Endothelial cell of hepatic sinusoid (primary cell): Measurements from ENCODE around the gene GPAM.
"Not testable (repeated sequence)": the region's sequence is repeated elsewhere in the genome, so short reads cannot be mapped to it uniquely, and the experiment has no call there.

ENCODE experiments used
- in situ Hi-C: cut with HindIII; loops from 2 replicates; pipeline ENCODE4 v1.10.0; 2017; ENCODE audit warnings: low sequenced_read_pairs

Gene GPAM

GRCh38 chr10:112216151-112216550 lies 32.6 kb upstream of the GPAM start:
- in situ Hi-C loops: no loop called here

GRCh38 chr10:112215342-112215774 lies 31.8 kb upstream of the GPAM start:
- in situ Hi-C loops: no loop called here

- in situ Hi-C loops: no loop called here
These were observed 30.8 kb upstream of the GPAM start for GRCh38 chr10:112214298-112214926.

GRCh38 chr10:112213836-112214235 lies 30.3 kb upstream of the GPAM start:
- in situ Hi-C loops: no loop called here

GRCh38 chr10:112213098-112213823 lies 29.7 kb upstream of the GPAM start:
- in situ Hi-C loops: no loop called here

DNA sequence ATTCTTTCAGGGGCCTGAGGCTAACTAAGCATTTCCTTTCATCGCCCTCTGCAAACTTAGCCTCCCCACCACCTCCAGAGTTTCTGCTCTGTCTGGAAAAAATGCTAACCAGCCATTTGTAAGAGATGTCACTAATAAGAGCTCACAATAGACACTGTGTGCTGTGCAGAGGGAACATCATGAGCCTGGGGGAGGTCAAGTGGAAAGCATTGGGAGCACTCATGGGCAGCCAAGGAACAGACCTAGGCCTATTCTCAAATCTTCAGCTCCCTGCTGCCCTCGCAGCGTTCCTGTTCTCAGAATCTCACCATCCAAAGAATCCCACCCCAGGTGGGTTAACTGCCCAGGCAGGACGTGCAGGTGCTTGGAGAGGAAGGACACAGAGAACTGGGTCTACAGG lies 27.1 kb upstream of the GPAM start:
- in situ Hi-C loops: no loop called here

GRCh38 chr10:112209684-112210131 lies 26.1 kb upstream of the GPAM start:
- in situ Hi-C loops: no loop called here

DNA sequence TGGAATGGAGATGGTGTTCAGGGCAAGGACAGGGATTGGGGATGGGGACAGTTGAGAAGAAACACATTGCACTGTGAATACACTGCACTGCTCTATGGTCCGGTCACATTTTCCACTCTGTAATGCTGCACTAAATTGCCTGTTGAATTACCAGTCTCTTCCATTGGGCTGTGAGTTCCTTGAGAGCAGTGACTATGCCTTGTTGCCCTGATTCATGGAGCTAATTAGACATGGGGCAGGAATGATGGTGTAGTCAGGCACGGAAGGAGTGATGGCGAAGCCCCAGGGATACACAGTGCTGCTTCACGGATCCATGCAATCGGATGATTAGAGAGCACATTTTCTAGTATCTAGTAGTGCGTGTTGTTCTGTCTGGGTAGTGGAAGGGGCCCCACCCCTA lies 25.4 kb upstream of the GPAM start:
- in situ Hi-C loops: no loop called here

- in situ Hi-C loops: no loop called here
These were observed 24.7 kb upstream of the GPAM start for GRCh38 chr10:112208292-112208691.

GRCh38 chr10:112203328-112204076 lies 19.9 kb upstream of the GPAM start:
- in situ Hi-C loops: no loop called here

- in situ Hi-C loops: no loop called here
These were observed 19.1 kb upstream of the GPAM start for GRCh38 chr10:112202561-112203241.

DNA sequence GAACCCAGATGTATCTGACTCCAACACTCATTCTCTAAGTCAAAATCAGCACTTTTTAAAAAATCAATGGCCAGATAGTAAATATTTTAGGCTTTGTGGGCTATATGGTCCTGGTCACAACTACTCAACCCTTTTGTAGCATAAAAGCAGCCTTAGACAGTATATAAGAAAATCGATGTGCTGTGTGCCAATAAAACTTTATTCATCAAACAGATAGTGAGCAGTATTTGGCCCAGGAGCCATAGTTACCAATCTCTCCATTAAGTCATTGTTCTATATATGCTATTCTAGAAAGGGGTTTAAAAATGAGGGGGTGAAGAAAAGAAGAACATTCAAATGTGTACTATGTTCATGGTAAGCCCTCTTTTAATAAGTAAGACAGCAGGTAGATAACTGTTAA lies 18.5 kb upstream of the GPAM start:
- in situ Hi-C loops: no loop called here

GRCh38 chr10:112201334-112201733 lies 17.8 kb upstream of the GPAM start:
- in situ Hi-C loops: no loop called here

GRCh38 chr10:112200259-112200658 lies 16.7 kb upstream of the GPAM start:
- in situ Hi-C loops: not testable (repeated sequence)

DNA sequence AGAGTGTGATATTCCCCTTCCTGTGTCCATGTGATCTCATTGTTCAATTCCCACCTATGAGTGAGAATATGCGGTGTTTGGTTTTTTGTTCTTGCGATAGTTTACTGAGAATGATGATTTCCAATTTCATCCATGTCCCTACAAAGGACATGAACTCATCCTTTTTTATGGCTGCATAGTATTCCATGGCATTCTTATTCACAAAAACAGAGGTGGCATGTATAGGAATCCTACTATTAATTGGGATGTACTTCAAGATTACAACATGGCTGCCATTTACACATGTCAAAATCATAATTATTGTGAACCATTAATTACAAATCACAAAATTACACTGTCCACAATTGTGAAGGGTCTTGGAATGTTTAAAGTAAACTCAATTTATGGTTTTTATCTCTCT lies 14.1 kb upstream of the GPAM start:
- in situ Hi-C loops: not testable (repeated sequence)

DNA sequence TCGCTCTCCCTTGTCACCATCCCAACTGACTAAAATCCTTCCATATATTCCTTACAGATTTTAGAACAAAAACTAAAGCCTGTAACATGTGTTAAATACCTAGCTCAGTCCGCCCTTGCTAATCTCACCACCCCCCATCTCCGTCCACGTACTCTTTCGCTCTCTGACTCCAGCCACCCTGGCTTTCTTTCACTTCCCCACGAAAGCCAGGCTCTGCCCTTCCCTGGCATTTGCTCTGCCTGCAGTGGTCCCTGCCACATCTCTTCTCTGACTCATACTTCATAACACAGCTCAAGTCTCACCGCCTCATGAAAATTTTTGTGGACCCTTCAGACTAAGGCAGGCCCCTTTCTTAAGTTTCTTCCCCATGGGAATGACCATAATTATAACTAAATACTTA lies 11.7 kb upstream of the GPAM start:
- in situ Hi-C loops: no loop called here

DNA sequence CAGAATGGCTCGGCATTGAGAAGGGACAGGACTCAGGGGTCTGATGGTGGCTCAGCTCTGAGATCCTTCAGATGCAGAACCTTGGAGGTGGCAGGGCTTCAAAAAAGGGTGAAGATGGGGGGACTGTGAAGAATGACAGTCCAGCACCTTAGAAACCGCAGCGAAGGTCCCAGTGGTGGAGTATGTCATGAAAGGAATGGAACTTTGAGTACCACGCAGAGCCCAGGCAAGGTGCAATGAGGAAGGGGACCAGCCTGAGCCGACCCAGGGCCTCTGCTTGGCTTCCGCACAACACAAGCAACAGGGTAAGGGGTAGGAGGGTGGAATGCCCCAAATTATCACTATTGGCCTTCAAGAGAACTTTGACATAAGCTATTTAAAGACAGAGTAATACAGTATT lies 8.2 kb upstream of the GPAM start:
- in situ Hi-C loops: no loop called here

DNA sequence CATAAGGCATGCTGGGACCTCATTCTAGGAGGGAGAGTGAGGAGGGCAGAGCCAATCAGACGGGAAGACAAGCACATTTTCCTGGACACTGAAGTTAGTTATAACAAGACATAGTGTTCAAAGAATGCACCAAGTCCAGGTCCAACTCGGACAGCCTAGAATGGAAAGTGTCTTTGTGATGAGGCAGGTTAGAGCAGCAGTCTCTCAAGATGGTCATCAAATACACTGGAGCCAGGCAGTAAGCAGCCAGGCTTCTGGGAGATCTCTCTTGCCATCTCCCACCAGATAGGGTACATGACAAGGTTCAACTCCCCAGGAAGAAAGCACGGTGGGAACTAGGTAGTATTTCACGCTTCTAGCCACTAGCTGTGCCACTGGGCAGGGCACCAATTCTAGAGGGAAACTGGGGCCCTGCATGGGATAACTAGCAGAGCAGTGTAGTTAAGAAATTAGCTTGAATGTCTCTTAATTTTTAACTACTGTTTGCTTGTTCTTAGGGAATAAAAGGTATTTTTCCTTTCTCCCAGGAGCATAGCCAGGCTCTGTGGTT lies 7.6 kb upstream of the GPAM start:
- in situ Hi-C loops: no loop called here

DNA sequence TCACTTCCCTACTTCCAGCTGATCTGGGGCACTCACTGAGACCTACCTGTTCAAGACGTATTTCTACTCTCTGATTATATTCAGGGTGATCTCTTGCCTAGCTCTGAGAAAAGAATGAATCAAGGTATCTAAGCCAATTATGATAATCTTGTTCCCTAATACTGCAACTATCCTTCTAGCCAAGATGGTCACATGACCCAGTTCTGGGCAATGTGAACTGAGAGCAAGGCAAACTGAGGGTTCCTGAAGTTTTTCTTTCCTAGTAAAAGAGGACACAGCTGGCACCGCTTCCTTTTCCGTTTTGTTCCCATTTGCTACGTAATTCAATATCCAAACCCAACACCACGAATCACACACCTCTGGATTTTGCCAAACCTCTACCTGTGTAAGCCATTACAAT lies 5.9 kb upstream of the GPAM start:
- in situ Hi-C loops: no loop called here

- in situ Hi-C loops: no loop called here
These were observed 4.0 kb upstream of the GPAM start for GRCh38 chr10:112187527-112187926.

DNA sequence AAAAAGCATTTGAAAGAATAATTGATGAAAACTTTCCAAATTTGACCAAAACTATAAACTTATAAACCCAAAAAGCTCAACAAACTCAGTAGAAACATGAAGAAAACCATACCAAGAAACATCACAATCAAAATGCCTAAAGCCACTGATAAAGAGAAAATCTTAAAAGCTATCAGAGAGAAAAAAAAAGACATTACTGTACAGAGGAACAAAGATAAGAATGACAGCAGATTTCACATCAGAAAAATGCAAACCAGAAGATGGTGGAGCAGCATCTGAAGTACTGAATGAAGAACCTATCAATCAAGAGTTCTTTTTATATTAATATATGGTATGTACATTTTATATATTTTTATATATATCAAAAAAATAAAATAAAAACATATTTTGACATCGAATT lies 2.4 kb upstream of the GPAM start:
- in situ Hi-C loops: no loop called here
